ENCODE results near the gene AGBL1. TPM values are rescaled to one million over a fixed set of nuclear protein-coding genes. Genes with fewer than 3 reads are reported as not detected.

Gene AGBL1
- under 1 TPM in 3 of 4 donors, not detected in 1; 0.06 to 0.09 (median 0.09) TPM for polyA plus RNA-seq (ENCODE audit: insufficient read length in 4 of 4)

- DNase-seq (ENCODE audit: low read depth in 4 of 4, low spot score in 3 of 4) = no peak
Observed at GRCh38 chr15:86079508-86080266, at the start of gene AGBL1. Gene AGBL1 (plus strand): TSS chr15:86079871.

- DNase-seq (ENCODE audit: low read depth in 4 of 4, low spot score in 3 of 4) = no peak
Observed at GRCh38 chr15:86034904-86035303, 44.8 kb upstream of the AGBL1 start.

- no peak for DNase-seq (ENCODE audit: low read depth in 4 of 4, low spot score in 3 of 4)
Observed at GRCh38 chr15:86036243-86036642, 43.4 kb upstream of the AGBL1 start.

- no peak for DNase-seq (ENCODE audit: low read depth in 4 of 4, low spot score in 3 of 4)
Observed at GRCh38 chr15:86038491-86038890, 41.2 kb upstream of the AGBL1 start.

- no peak for DNase-seq (ENCODE audit: low read depth in 4 of 4, low spot score in 3 of 4)
Observed at GRCh38 chr15:86040356-86041033, 39.2 kb upstream of the AGBL1 start.

- DNase-seq (ENCODE audit: low read depth in 4 of 4, low spot score in 3 of 4) = peak in 1 of 4 donors; percentile 17
Observed at GRCh38 chr15:86041399-86041798, 38.3 kb upstream of the AGBL1 start.

GRCh38 chr15:86042226-86042625 lies 37.4 kb upstream of the AGBL1 start:
- no peak for DNase-seq (ENCODE audit: low read depth in 4 of 4, low spot score in 3 of 4)

- no peak for DNase-seq (ENCODE audit: low read depth in 4 of 4, low spot score in 3 of 4)
Observed at GRCh38 chr15:86044981-86045380, 34.7 kb upstream of the AGBL1 start.

GRCh38 chr15:86054338-86054737 lies 25.3 kb upstream of the AGBL1 start:
- no peak for DNase-seq (ENCODE audit: low read depth in 4 of 4, low spot score in 3 of 4)

- no peak for DNase-seq (ENCODE audit: low read depth in 4 of 4, low spot score in 3 of 4)
Observed at GRCh38 chr15:86055688-86056087, 24.0 kb upstream of the AGBL1 start.

GRCh38 chr15:86059851-86060250 lies 19.8 kb upstream of the AGBL1 start:
- DNase-seq (ENCODE audit: low read depth in 4 of 4, low spot score in 3 of 4) = no peak

- no peak for DNase-seq (ENCODE audit: low read depth in 4 of 4, low spot score in 3 of 4)
Observed at GRCh38 chr15:86060674-86061073, 19.0 kb upstream of the AGBL1 start.

GRCh38 chr15:86061581-86061980 lies 18.1 kb upstream of the AGBL1 start:
- no peak for DNase-seq (ENCODE audit: low read depth in 4 of 4, low spot score in 3 of 4)

- DNase-seq (ENCODE audit: low read depth in 4 of 4, low spot score in 3 of 4) = no peak
Observed at GRCh38 chr15:86062646-86063243, 16.9 kb upstream of the AGBL1 start.

GRCh38 chr15:86063356-86064095 lies 16.1 kb upstream of the AGBL1 start:
- DNase-seq (ENCODE audit: low read depth in 4 of 4, low spot score in 3 of 4) = no peak

GRCh38 chr15:86064326-86064725 lies 15.3 kb upstream of the AGBL1 start:
- no peak for DNase-seq (ENCODE audit: low read depth in 4 of 4, low spot score in 3 of 4)

- DNase-seq (ENCODE audit: low read depth in 4 of 4, low spot score in 3 of 4) = no peak
Observed at GRCh38 chr15:86066174-86066834, 13.4 kb upstream of the AGBL1 start.

GRCh38 chr15:86073281-86073680 lies 6.4 kb upstream of the AGBL1 start:
- DNase-seq (ENCODE audit: low read depth in 4 of 4, low spot score in 3 of 4) = no peak

- DNase-seq (ENCODE audit: low read depth in 4 of 4, low spot score in 3 of 4) = no peak
Observed at GRCh38 chr15:86076468-86076867, 3.2 kb upstream of the AGBL1 start.

- no peak for DNase-seq (ENCODE audit: low read depth in 4 of 4, low spot score in 3 of 4)
Observed at GRCh38 chr15:86077070-86077469, 2.6 kb upstream of the AGBL1 start.

- no peak for DNase-seq (ENCODE audit: low read depth in 4 of 4, low spot score in 3 of 4)
Observed at GRCh38 chr15:86080302-86080701, 631 bp downstream of the AGBL1 start.

Measured in left renal pelvis (tissue), 4 donors.